Measurements from ENCODE around the gene CACNG4. TPM values are rescaled to one million over a fixed set of nuclear protein-coding genes. Genes with fewer than 3 reads are reported as not detected.

CACNG4 gene
- total and polyA plus RNA-seq, 8 donors: 0.09 to 4.2 (median 0.32) TPM

DNA sequence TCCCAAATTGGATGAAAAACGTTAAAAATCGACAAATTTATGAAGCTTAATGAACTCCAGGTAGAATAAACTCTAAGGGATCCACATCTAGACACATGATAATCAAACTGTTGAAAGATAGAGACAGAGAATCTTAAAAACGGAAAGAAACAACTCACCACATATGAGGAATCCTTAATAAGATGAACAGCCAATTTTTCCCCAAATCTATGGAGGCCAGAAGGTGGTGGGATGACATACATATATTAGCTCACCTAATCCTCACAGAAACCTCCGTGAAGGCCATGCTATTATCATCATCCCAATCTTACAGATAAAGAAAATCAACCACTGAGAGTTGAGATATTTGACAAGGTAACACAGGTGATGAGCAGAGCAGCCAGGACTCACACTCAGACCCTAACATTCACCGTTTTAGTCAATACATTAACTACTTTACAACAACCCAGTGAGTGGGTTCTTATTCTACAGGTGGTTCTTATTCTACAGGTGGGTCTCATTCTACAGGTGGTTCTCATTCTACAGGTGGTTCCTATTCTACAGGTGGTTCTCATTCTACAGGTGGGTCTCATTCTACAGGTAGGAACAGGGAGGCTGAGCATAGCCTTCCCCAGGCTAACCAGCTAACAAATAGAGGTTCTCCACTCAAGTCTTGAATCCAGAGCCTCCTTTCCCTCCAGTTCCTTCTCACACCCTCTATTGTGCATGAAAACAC lies 84.7 kb downstream of the CACNG4 start:
- H3K27ac ChIP-seq: no peak overlapping the region
- FAIRE-seq: no peak
- no peak for ATAC-seq
- no peaks in the 10 kb centered on the region for H3K27me3 ChIP-seq
- DNase-seq: no peak
- intact Hi-C loops (cut with DNase I): no loop called here
- no peak overlapping the region for H3K4me3 ChIP-seq
- H3K4me1 ChIP-seq: no peaks in the 10 kb centered on the region
- TF ChIP-seq, protein P1, sequence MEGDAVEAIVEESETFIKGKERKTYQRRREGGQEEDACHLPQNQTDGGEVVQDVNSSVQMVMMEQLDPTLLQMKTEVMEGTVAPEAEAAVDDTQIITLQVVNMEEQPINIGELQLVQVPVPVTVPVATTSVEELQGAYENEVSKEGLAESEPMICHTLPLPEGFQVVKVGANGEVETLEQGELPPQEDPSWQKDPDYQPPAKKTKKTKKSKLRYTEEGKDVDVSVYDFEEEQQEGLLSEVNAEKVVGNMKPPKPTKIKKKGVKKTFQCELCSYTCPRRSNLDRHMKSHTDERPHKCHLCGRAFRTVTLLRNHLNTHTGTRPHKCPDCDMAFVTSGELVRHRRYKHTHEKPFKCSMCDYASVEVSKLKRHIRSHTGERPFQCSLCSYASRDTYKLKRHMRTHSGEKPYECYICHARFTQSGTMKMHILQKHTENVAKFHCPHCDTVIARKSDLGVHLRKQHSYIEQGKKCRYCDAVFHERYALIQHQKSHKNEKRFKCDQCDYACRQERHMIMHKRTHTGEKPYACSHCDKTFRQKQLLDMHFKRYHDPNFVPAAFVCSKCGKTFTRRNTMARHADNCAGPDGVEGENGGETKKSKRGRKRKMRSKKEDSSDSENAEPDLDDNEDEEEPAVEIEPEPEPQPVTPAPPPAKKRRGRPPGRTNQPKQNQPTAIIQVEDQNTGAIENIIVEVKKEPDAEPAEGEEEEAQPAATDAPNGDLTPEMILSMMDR (IDR thresholded peaks at IDR 0.05): no peak
- H3K9me3 ChIP-seq: no peaks in the 10 kb centered on the region
- WGBS, 2 donors: 82% methylated on average over 5 of the region's 5 CpGs
- no peaks in the 10 kb centered on the region for H3K36me3 ChIP-seq

DNA sequence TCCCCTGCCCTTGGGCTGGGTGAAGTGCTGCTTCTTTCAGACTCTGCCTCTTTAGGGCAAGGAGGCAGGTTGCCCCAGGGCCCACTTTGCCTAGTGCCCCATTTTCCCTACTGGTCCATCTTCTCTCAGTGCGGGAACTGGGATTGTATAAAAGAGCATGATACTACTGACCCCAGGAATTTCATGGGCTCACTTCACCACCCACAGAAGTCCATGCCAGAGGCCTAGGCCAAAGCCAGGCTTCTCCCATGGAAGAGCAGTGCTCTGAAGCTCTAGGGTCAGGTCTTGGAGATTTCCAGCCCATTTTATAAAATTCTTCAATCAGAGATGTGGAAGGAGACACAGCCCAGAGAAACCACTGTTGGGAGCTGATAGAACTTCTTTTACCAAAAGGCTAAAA lies 85.6 kb downstream of the CACNG4 start:
- WGBS, 2 donors: 98 to 100% methylated on average over 1 of the region's 1 CpG
- Histone ChIP-seq H3K4me3 (no peak overlapping the region), H3K27ac (no peak overlapping the region), H3K9me3 (no peaks in the 10 kb centered on the region), H3K27me3 (no peaks in the 10 kb centered on the region), H3K36me3 (no peaks in the 10 kb centered on the region), H3K4me1 (no peaks in the 10 kb centered on the region)
- intact Hi-C loops (cut with DNase I): no loop called here
- no peak for DNase-seq
- ATAC-seq: no peak
- FAIRE-seq: no peak
- TF ChIP-seq, protein P1 (IDR thresholded peaks at IDR 0.05): no peak

DNA sequence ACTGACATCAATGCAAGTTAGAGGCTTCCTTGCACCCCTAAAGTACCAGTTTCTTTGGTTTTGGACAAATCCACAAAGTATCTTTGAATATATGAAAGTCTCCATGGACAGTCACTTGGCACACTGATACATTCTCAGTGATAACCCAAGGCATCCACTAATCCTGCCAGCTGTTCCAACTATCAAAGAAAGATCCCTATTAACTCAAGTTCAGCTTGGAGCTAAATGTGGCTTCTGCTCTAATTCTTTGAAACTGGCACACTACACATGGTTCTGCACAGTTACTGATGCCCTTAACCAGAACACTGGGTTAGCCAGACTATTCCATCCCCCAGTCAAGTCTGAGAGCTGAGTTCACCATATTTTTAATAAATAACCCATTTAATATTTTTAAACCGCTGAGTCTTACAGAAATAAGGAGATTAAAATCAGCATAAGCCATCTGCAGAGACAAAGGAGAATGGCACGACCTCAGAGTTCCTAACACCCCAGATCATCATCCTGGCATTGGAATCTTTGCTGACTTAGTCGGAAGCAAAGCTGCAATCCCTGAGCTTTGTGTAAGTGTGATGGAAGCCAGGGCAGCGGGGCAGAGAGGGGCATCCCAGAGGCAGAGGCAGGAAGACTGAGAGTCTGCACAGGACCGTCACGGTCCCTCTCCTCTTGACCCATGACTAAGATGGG lies 86.1 kb downstream of the CACNG4 start:
- DNase-seq: no peak

DNA sequence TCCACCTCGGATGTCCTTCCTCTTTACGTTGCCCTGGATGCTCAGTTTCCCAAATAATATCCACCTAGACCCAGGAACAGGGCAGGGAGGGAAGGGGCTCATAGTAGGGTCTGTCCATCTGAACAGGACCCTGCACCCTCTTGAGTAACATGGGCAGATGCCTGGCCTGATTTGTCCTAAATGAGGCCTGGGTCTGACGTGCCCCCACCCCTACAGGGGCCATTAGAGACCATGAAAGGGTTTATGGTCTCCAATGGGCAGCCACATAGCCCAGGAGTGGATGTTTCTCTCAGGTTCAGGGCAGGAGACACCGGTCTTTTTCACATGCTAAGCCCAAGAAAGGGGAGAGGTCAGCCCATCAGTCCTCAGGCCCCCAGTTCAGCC lies 86.6 kb downstream of the CACNG4 start:
- no peak for DNase-seq
- TF ChIP-seq, protein P1 (IDR thresholded peaks at IDR 0.05): no peak
- intact Hi-C loops (cut with DNase I): no loop called here
- no peak overlapping the region for H3K4me3 ChIP-seq
- H3K27me3 ChIP-seq: no peaks in the 10 kb centered on the region
- no peak overlapping the region for H3K27ac ChIP-seq
- H3K9me3 ChIP-seq: no peaks in the 10 kb centered on the region
- no peaks in the 10 kb centered on the region for H3K36me3 ChIP-seq
- no peak for ATAC-seq
- no peak for FAIRE-seq
- H3K4me1 ChIP-seq: no peaks in the 10 kb centered on the region
- WGBS, 2 donors: 77 to 78% methylated on average over 4 of the region's 4 CpGs

More for the DNA sequence above, 86.1 kb downstream of the CACNG4 start:
- Histone ChIP-seq H3K4me1 (no peaks in the 10 kb centered on the region), H3K27me3 (no peaks in the 10 kb centered on the region), H3K4me3 (no peak overlapping the region), H3K9me3 (no peaks in the 10 kb centered on the region), H3K27ac (no peak overlapping the region), H3K36me3 (no peaks in the 10 kb centered on the region)
- ATAC-seq (no peak), FAIRE-seq (no peak)
- WGBS, 2 donors: 81 to 90% methylated on average over 6 of the region's 6 CpGs
- TF ChIP-seq, protein P1 (IDR thresholded peaks at IDR 0.05): no peak
- intact Hi-C loops (cut with DNase I): no loop called here

DNA sequence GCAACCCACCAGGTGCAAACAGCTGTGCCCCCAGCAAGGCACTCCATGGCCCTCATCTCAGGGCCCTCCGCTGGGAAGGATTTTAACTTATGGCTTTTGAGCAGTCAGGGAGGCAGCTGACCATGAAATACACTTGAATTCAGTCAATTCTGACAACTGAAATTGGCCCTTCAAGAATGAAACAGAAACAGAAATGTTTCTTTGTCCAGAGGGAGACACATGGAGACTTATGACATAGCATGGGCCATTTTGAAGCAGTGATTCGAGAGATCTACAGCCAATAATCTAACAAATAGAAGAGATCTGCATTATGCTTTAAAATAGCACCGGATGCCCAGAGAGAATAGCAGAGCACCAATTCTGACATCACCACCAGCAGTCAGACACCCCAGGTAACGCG lies 87.3 kb downstream of the CACNG4 start:
- Histone ChIP-seq H3K27me3 (no peaks in the 10 kb centered on the region), H3K36me3 (no peaks in the 10 kb centered on the region), H3K27ac (no peak overlapping the region), H3K4me3 (no peak overlapping the region), H3K9me3 (no peaks in the 10 kb centered on the region), H3K4me1 (no peaks in the 10 kb centered on the region)
- FAIRE-seq (no peak), ATAC-seq (no peak), DNase-seq (no peak)
- WGBS, 2 donors: 94 to 97% methylated on average over 5 of the region's 5 CpGs
- TF ChIP-seq, protein P1 (IDR thresholded peaks at IDR 0.05): no peak
- intact Hi-C loops (cut with DNase I): no loop called here

All from pancreas (tissue), 10 donors.